HUES64 (cell line): ENCODE data around the gene TAGLN2.
"Not testable (repeated sequence)": the region's sequence is repeated elsewhere in the genome, so short reads cannot be mapped to it uniquely, and the experiment has no call there.

Experiments
- H3K27ac ChIP-seq: 2 replicates; pipeline ENCODE4 v1.7.0; 2013; ENCODE audit warnings: low read depth, low read length, inconsistent platforms
- H3K27me3 ChIP-seq: 2 replicates; pipeline ENCODE4 v1.6.1; 2013; ENCODE audit warnings: mild to moderate bottlenecking, low read length; ENCODE audit not compliant: insufficient read depth
- H3K36me3 ChIP-seq: 2 replicates; pipeline ENCODE4 v1.6.1; 2013; ENCODE audit warnings: mild to moderate bottlenecking, low read length; ENCODE audit not compliant: insufficient read depth
- H3K4me1 ChIP-seq: 2 replicates; pipeline ENCODE4 v1.6.1; 2013; ENCODE audit warnings: mild to moderate bottlenecking, low read length, moderate library complexity; ENCODE audit not compliant: insufficient read depth
- H3K4me3 ChIP-seq: 2 replicates; pipeline ENCODE4 v1.5.1; 2013; ENCODE audit warnings: mild to moderate bottlenecking, low read length, moderate library complexity
- H3K9ac ChIP-seq: 2 replicates; pipeline ENCODE4 v1.6.1; 2013; ENCODE audit warnings: mild to moderate bottlenecking, low read depth, low read length
- H3K9me3 ChIP-seq: 2 replicates; pipeline ENCODE4 v1.6.1; 2013; ENCODE audit warnings: low read depth, low read length; ENCODE audit not compliant: insufficient read depth
- WGBS: fragments of 150-250, 120-280 bp; methylation state at CpG from one replicate; pipeline ENCODE4 v1.1.7; 2013; ENCODE audit warnings: missing lambda C conversion rate; 5-methylcytosine and 5-hydroxymethylcytosine counted together

Gene TAGLN2

GRCh38 chr1:159908031-159908940 is 17.0 kb downstream of the TAGLN2 start:
- Histone ChIP-seq H3K27me3 (no peaks in the 10 kb centered on the region), H3K36me3 (no peaks in the 10 kb centered on the region), H3K4me3 (no peak overlapping the region), H3K27ac (no peak overlapping the region), H3K9me3 (peaks cover 3% of the 10 kb centered on the region; the same call in 1 of the 2 replicates), H3K9ac (no peak overlapping the region), H3K4me1 (peaks cover 29% of the 10 kb centered on the region)
- 85% methylated on average over 8 of the region's 9 CpGs for WGBS

DNA sequence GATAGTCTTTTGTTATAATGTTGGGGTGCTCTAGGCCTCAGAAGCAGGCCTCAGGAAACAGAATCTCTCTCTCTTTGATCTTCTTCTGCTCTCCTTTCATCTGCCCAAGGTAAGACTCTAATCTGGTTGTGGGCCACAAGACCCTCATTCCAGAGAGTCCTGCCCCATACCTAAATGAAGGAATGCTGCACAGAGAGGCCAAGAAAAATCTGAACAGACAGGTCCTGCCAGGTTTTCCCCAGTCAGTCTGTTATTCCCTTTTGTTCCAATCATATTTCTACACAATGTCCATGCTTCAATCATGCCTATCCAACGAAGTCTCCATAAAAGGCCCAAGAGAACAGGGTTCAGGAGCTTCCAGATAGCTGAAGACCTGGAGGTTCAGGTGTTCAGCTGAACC is 18.3 kb downstream of the TAGLN2 start:
- Histone ChIP-seq H3K27me3 (no peaks in the 10 kb centered on the region), H3K9ac (no peak overlapping the region), H3K4me1 (peaks cover 27% of the 10 kb centered on the region), H3K27ac (no peak overlapping the region), H3K36me3 (no peaks in the 10 kb centered on the region), H3K4me3 (no peak overlapping the region), H3K9me3 (peaks cover 3% of the 10 kb centered on the region; the same call in 1 of the 2 replicates)
- 78% methylated on average over 1 of the region's 1 CpG for WGBS

GRCh38 chr1:159904036-159904435 is 21.3 kb downstream of the TAGLN2 start:
- H3K9ac ChIP-seq: not testable (repeated sequence)
- peaks cover 15% of the 10 kb centered on the region for H3K4me1 ChIP-seq
- WGBS: 77% methylated on average over 3 of the region's 3 CpGs

DNA sequence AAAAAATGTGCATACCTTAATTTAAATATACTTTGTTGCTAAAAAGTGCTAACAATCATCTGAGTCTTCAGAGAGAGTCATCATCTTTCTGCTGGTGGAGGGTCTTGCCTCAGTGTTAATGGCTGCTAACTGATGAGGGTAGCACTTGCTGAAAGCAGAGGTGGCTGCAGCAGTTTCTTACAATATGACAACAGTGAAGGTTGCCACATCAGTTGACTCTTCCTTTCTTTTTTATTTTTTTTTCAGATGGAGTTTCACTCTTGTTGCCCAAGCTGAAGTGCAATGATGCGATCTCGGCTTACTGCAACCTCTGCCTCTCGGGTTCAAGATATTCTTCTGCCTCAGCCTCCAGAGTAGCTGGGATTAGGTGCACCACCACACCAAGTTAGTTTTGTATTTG is 22.8 kb downstream of the TAGLN2 start:
- Histone ChIP-seq H3K9me3 (peaks cover 3% of the 10 kb centered on the region; the same call in 1 of the 2 replicates), H3K36me3 (no peaks in the 10 kb centered on the region), H3K9ac (no peak overlapping the region), H3K4me3 (no peak overlapping the region), H3K27me3 (peaks cover 12% of the 10 kb centered on the region), H3K27ac (no peak overlapping the region), H3K4me1 (peaks cover 11% of the 10 kb centered on the region)
- WGBS: 95% methylated on average over 3 of the region's 3 CpGs

More at GRCh38 chr1:159904036-159904435, 21.3 kb downstream of the TAGLN2 start:
- not testable (repeated sequence) for H3K9me3 ChIP-seq, H3K36me3 ChIP-seq, H3K4me3 ChIP-seq, H3K27ac ChIP-seq
- H3K27me3 ChIP-seq: peaks cover 12% of the 10 kb centered on the region

GRCh38 chr1:159900755-159901360 is 24.4 kb downstream of the TAGLN2 start:
- no peak overlapping the region; the same call in 1 of the 2 replicates for H3K9ac ChIP-seq
- WGBS: 80% methylated on average over 2 of the region's 2 CpGs
- H3K27me3 ChIP-seq: peaks cover 12% of the 10 kb centered on the region
- H3K36me3 ChIP-seq: no peaks in the 10 kb centered on the region
- no peak overlapping the region for H3K27ac ChIP-seq
- H3K9me3 ChIP-seq: peaks cover 3% of the 10 kb centered on the region; the same call in 1 of the 2 replicates
- H3K4me3 ChIP-seq: no peak overlapping the region
- H3K4me1 ChIP-seq: peaks cover 11% of the 10 kb centered on the region

DNA sequence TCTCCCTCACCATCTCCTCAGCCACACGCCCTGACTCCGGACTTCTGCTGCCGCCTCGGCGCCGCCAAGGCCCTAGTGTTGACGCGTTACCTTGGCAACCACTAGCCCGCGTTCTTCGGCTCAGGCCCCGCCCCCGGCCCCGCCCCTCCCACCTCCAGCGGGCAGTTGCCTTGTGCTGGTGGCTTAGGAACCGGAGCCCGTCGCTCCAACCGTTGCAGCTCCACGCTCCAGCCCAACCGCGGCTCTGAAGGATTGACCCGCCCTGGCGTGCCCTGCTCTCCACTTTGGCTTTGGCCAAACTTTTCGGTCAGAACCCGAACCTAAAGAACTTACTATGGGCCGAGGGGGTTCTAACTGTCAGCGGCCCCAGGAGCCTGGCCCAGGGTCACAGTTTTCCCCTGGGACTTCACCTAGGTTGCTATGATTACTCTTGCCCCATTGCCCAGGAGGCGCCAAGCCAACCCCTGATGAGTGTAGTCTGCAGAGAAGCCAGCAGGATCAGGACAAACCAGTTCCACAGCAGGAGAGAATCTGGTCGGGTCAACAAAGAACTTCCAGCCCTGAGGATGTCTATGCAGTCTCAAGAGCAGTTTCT is 25.1 kb downstream of the TAGLN2 start, which contains the start of gene CFAP45:
TSS of gene CFAP45 (minus strand) at position 80 of the 595 bp plus-strand sequence. CDS start at position 13, 67 bp downstream.
- Histone ChIP-seq H3K9ac (peak within 1 kb of the TSS; percentile 62), H3K27me3 (peaks cover 12% of the 10 kb centered on the region), H3K27ac (peak within 1 kb of the TSS; percentile 22; the same call in 1 of the 2 replicates), H3K36me3 (no peaks in the 10 kb centered on the region), H3K4me1 (peaks cover 11% of the 10 kb centered on the region), H3K4me3 (peak within 1 kb of the TSS; percentile 48), H3K9me3 (peaks cover 3% of the 10 kb centered on the region; the same call in 1 of the 2 replicates)
- 8% methylated on average over 30 of the region's 30 CpGs for WGBS

DNA sequence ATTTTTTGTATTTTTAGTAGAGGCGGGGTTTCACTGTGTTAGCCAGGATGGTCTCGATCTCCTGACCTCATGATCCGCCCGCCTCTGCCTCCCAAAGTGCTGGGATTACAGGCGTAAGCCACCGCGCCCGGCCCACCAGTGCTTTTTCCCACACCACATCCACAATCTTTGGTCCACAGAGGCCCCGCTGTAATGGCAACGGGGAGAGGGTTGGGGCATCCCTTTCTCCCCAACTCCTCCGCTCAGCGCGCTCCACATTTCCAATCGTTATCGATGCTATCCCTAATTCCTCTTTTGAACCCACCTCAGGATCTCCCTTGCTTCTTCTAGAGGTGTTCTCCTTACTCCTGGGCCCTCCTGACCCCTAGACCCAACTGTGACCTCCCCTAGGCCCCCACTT is 25.7 kb downstream of the TAGLN2 start:
- H3K9ac ChIP-seq, H3K4me3 ChIP-seq, H3K9me3 ChIP-seq, H3K27ac ChIP-seq, H3K36me3 ChIP-seq: not testable (repeated sequence)
- Histone ChIP-seq H3K27me3 (peaks cover 12% of the 10 kb centered on the region), H3K4me1 (peaks cover 11% of the 10 kb centered on the region)
- 94% methylated on average over 15 of the region's 15 CpGs for WGBS

- peaks cover 11% of the 10 kb centered on the region for H3K4me1 ChIP-seq
- no peak overlapping the region for H3K4me3 ChIP-seq
- H3K27ac ChIP-seq: no peak overlapping the region
- no peak overlapping the region for H3K9ac ChIP-seq
- peaks cover 12% of the 10 kb centered on the region for H3K27me3 ChIP-seq
- no CpG with 5 or more reads among the region's 3 CpGs for WGBS
- no peaks in the 10 kb centered on the region for H3K36me3 ChIP-seq
- H3K9me3 ChIP-seq: no peaks in the 10 kb centered on the region
Observed at GRCh38 chr1:159898527-159898926, 26.8 kb downstream of the TAGLN2 start.

GRCh38 chr1:159897962-159898361 is 27.3 kb downstream of the TAGLN2 start:
- Histone ChIP-seq H3K4me1 (peaks cover 11% of the 10 kb centered on the region), H3K27me3 (peaks cover 12% of the 10 kb centered on the region), H3K9me3 (no peaks in the 10 kb centered on the region), H3K27ac (no peak overlapping the region), H3K36me3 (no peaks in the 10 kb centered on the region), H3K4me3 (no peak overlapping the region), H3K9ac (no peak overlapping the region)
- WGBS: 90% methylated on average over 3 of the region's 3 CpGs

DNA sequence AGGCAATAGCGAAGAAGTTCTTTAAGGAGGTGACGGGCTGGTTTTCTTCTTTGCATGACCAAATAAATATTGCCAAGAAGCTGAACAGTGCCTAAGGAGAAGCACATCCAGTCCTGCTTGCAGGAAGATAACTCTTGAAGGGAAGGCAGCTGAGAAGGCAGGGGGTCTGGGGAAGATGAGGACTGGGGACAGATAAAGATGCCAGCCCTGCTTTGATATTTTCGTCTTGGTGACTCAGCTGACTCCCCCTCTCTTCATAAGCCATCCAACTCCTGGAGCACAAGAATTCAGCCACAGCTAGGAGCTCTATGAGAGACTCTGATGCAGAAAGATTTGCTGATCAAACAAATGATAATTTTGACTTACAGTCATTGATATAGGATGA is 28.8 kb downstream of the TAGLN2 start:
- WGBS: 77% methylated on average over 3 of the region's 3 CpGs
- Histone ChIP-seq H3K9ac (no peak overlapping the region), H3K36me3 (no peaks in the 10 kb centered on the region), H3K27ac (no peak overlapping the region), H3K4me1 (peaks cover 11% of the 10 kb centered on the region), H3K4me3 (no peak overlapping the region), H3K9me3 (no peaks in the 10 kb centered on the region), H3K27me3 (peaks cover 12% of the 10 kb centered on the region)
